CD4-positive, alpha-beta T cell treated with Interleukin-2 at 100 ng/mL for 4 hours (primary cell): ENCODE results near the gene HOXC11.

Experiments used
- DNase-seq: peaks from one replicate; pipeline ENCODE4 v3.0.0-alpha.2; 2020; ENCODE audit warnings: low spot score

Gene HOXC11

DNA sequence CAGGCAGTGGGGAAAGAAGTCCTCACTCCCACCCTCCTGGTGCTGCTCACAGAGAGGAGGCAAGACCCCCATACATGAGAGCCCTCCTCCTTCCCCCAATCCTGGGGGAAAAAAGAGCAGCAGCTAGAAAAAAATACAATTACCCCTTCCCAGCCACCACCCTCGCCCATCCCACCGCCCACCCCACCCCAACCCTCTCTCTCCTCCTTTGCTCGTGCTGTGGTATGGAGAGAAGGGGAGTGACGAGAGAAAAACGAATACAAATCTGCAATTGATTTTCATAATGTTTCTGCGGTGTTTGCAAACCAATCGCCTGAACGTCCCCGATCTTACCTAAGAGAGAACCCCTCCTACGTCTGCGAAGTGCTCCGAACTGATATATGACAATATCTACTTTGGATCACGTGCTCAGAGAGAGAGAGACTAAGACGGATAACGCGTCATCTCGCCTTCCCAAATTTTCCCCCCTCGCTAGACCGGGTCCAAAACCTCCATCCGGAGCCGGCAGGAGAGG is at the start of gene HOXC11:
Gene HOXC11 (plus strand): TSS at position 405 of the 514 bp plus-strand sequence. CDS start 116 bp downstream, outside the sequence.
- DNase-seq = no peak

DNA sequence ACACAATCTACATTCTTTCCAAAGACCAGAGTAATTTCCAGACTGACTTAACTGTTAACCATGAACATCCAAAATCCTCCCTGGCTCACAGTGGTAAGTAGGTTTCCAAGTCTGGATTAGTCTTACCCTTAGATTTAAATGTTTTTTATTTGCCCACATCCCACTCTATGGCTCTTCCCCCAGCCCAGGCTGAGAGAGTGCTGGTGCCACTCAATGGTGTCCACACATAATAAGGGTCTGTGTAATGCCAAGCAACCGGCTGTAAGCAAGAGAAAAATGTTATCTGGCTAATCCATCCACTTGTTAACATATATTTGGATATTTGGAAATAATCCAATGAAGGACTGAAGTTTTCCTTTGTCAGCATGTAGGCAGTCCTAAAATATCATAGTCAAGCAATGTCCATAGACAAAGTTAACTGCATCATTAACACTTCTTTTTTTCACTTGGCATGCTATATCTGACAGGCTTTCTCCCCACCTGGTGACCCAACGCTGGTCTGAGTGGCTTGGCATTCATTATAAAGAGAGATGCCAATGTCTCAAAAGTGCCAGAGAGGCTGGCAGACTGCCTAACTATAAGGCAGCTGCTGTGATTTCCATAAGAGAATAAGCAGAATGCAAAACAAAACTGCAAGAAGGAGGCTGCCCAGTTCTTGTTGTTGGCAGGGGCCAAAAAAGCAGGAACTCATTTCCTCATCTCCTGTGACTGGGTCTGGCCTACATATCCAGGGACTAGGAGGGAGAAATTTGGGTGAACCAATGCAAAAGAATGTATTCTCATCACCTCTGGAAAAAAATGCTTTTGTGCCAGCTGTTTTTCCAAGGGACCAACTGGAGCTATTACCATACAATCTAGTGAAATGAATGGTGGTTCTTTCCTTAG is 48.2 kb upstream of the HOXC11 start:
- DNase-seq = no peak

DNA sequence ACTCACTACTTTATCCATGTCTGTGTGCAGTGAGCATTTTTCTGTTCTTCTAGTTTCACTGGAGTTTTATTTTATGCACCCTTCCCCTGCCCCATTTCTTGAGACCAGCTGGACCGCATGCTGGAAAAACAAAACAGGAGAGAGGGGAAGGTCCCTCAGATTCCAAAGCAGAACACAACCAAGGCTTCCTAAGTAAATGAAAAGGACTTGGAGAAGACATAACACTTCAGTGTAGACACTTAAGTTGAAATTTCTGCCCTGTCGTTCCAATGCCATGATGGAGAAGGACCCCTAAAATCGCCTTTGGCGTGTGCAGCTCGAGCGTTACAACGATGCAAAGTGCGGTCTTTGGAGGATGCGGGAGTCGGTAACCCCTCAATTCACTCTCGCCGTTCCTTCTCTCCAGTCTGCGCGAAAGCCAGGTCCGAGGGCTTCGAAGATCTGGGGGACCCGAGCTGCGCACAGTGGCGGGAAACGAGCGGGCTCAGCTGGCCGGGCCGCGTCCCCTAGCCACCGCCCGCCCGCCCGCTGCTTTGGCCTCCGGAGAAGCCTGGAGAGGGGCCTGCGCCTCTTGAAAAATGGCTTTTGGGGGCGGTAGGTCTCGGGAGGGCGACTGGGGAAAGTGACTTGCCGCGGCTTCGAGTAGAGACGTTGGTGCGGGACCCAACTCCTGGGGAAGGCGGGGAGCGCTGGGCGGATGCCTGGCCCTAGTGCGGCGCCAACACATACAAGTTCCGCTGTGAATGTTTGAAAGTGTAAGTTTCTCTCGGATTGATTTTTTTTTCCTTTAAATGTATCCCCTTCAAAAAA is 45.5 kb upstream of the HOXC11 start:
- DNase-seq = no peak

DNA sequence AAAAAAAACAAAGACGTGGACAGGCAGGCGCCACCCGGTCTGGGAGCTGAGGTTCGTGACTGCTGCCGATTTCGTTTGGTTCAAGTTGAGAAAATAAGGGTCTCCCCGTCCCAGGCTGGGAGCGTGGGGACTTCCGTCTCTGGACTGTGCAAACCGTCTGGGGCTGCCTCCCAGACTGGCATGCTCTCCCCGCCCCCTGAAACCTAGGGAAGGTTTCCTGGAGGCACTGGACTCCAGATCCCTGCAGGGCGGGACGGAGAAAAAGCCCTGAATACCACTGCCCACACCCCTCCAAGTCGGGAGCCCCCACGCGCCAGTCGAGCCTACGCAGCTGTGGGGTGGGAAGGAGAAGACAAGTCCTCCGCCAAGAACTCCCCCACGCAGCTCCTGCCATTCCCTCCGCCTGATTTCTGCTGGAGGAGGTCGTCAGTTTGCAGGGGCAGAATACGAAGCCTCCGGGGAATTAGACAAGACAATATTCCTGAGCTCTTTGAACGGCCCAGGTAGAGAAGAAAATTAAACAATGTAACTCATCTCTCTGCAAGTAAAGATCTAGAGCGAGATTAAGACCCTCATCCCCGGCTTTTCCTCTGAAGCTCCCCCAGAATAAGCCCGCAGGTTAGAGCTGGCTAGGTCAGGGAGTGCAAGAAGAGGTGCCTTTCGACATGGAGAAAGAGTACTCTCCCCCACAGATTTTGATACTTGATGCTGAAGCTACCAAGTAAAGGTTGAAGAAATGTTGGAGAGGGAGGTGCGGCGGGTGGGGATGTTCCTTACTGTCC is 44.7 kb upstream of the HOXC11 start:
- no peak for DNase-seq

DNA sequence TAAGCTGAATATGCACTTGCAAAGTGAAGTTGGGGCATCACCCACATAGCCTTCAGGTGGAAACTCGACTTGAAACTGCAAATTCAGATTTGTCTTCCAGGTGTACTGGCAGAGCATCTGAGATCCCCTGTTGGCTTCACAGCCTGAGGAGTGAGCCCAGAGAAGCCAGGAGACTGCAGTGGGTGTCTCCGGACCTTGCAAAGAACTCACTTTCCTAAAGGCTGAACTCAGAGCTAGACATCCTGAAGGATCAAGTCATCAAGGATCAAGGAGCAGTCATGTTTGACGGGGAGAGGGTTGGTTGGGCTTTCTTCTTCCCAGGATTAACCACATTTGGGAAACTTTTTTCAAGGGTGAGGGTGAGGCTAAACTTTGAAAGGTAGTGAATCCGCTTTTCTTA is 43.4 kb upstream of the HOXC11 start:
- DNase-seq = no peak

DNA sequence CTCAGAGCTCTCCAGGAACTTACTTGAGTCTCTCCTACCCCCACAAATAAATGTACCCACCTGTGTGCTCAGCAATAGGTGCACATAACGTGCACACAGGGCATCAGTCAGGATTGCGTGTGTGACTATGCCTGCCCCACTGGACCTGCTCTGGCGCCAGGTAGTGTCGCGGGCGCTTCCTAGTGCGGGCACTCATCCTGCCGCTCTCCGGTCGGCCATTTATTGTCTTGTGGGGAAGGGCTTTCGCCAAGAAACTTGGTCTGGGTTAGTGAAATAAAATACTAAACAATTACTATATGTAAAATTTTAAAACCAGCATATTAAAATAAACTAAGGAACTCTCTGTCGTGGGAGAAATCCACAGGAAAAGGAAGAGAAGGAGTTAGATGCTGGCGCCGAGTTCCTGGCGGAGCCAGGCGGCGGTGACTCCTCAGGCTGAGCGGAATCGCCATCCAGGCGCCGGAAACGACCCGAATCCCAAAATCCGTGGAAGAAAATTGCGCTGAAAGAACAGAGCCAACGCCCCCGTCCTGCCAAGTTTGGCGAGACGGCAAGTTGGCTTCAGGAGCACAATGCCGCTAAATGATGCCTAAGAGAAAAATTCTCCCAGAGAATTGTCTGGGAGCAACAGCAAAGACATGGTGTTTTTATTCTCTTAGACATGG is 42.2 kb upstream of the HOXC11 start:
- DNase-seq = no peak

DNA sequence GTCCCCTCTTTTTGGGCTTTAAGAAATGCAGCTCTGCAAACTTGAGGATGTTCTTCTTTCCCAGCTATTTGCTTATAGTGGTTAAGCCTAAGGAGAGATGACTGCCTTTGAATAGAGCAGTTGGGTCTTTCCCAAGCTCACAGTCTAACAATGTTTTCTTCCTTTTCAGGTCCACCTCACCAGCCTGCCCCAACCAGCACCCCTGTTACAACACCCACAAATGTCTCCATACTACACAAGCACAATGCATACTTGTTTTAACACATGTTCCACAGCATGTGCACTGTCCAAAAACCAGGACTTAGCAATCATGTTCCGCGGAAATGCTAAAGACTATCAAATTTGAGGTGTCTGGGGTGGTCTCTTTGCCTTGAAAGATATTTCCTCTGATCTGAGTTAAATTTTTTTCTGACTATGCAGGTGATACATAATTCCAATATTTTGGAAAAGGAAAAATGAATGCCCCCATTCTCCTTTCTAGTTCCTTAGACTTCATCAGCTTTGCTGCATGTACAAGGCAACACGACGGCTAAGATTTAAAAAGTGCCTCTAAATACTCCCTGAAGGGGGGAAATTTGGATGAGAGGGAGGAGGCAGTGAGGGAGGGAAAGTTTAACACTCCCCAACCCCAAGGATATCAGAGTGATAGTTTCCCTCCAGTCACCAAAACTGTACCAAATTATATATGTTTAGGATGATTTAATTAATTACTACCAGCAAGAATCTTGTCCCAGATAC is 40.9 kb upstream of the HOXC11 start:
- no peak for DNase-seq

DNA sequence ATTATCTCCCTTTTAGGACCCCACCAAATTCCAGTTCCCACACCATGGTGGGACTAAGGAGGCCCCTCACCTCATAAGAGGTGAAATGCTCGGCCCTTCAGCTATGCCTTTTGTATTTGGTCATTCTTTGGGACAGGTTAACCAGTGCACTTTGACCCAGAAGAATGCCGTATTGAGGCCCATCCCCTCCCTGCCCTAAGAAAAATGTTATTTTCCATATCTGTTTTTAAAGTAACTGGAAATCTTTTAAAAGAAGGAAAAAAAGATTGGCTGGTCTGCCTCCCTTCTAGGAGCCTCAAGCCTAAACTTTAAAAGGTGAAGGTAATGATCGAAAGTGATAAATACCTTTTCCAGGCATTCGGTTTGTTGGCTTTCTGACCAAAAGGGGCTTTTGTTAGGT is 40.0 kb upstream of the HOXC11 start:
- DNase-seq = no peak

DNA sequence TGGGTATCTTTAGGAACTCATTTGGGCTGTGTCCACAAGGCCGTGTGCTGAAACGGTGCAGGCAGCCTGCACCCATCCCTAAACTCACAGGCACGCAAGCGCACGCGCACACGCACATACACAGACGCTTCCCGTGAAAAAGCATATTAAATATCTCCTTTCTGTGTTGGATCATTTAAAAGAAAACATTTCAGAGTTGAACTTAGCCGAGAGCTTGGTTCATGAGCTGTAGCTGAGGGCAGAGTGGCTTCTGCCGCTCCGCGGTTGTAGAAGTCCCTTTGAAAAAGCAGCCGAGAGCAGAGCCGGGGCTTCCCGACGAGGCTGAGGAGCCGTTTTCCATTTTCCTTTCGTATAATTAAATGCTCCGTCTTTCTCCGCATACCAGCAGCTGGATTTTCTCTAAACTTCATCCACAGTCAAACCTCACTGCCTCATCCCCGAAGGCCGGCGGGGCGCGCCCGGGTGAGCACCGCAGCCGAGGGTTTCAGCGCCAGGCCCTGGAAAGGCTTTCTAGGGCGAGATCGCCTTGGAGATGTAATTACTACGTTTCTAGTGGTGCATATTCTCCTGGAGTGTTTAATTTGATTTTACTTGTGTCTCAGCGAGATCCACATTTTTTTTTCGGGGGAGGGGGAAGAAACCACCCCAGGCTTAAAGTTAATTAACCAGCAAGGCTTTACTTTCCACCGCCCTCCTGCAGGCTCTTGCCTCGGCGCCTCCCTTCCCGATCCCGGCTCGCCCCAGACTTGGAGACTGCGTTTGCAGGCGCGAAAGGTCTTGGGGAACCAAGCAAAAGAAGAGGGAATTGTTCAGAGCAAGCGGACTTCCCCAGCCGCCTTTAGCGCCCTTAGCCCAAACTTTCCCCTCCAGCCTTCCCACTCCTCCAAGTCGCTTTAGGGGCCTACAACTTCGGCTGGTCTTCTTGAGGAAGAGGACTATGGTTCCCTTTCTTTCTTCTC is 37.3 kb upstream of the HOXC11 start:
- DNase-seq = no peak

DNA sequence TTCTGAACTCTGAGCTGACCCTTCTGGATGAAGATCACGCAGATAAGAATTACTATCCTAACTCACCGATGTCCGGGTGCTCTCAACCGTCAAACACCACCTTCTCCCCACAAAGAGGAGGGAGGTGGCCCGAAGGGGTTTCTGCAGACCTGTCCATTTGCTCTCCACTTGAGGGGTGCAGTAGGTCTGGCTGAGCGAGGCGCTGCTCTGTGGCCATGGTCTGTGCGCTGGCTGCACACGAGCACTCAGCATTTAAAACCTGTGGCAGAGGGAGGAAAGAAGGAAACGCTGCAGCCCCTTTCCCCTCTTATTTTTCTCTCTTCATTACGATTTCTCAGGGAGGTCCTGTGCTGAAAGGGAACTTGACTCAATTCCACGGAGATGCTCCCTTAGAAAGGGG is 35.8 kb upstream of the HOXC11 start:
- no peak for DNase-seq

DNA sequence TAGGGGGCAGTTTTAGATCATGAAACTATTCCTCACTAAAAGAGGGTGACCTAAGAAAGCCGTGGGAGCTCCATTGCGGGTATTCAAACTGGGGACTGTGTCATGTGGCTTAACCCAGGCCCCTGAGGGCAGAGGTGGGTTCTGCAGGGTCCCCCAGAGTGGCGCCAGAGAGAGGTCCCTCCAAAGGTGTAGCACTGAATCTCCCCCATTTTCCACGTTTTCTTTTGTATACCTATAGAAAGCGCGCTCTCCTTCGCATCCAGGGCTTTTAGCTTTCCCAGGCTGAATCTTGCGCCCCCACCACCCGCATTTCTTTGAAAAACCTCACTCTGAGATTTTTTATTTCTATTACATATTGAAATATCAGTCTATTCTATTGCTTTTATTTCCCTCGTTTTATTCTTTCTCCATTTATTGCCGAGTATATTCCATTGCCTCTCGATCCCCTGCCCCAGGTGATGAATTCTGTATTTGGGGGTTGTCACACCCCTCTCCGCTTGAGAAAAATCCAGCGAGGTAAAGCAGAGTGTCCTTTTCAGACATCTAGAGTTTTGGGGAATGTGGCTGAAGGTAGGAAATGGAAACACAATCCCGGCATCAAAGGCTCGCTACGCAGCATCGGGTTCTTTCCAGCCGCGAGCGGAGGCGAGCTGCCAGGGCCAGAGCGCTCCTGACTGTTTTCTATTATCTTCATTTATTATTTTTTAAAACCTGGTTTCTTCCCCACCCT is 35.2 kb upstream of the HOXC11 start:
- no peak for DNase-seq

DNA sequence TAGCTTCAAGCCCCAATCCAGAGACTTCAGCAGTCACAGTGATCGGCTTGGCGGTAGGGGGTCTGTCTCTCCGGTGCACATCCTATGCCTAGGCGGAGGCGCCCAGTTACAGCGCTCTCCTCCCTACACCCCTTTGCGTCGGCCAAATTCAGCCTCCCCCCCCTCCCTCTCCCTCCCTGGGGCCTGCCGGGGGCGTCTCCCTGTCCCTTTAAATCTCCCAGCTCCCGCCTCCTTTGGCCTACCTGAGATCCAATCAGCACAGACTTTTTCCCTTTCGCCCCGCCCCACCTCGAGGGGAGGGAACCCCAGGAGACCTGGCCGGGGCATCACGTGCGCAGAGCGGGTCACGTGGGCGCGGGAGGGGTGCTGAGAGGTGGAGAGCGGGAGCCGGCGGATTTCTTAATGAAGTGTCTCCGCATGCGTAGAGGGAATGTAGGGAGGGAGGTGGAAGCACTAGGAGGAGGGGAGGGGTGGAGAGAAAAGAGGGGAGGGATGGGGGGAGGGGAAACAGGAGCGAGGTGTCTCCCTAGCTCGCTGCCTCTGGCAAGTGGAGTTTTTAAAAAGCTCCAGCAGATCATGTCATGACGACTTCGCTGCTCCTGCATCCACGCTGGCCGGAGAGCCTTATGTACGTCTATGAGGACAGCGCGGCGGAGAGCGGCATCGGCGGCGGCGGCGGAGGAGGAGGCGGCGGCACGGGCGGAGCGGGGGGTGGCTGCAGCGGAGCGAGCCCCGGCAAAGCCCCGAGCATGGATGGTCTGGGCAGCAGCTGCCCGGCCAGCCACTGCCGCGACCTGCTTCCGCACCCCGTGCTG is 34.4 kb upstream of the HOXC11 start, which contains the start of gene HOXC13:
Gene HOXC13 (plus strand): TSS at position 506 of the 815 bp plus-strand sequence. CDS start 76 bp downstream, at position 582.
- no peak for DNase-seq

DNA sequence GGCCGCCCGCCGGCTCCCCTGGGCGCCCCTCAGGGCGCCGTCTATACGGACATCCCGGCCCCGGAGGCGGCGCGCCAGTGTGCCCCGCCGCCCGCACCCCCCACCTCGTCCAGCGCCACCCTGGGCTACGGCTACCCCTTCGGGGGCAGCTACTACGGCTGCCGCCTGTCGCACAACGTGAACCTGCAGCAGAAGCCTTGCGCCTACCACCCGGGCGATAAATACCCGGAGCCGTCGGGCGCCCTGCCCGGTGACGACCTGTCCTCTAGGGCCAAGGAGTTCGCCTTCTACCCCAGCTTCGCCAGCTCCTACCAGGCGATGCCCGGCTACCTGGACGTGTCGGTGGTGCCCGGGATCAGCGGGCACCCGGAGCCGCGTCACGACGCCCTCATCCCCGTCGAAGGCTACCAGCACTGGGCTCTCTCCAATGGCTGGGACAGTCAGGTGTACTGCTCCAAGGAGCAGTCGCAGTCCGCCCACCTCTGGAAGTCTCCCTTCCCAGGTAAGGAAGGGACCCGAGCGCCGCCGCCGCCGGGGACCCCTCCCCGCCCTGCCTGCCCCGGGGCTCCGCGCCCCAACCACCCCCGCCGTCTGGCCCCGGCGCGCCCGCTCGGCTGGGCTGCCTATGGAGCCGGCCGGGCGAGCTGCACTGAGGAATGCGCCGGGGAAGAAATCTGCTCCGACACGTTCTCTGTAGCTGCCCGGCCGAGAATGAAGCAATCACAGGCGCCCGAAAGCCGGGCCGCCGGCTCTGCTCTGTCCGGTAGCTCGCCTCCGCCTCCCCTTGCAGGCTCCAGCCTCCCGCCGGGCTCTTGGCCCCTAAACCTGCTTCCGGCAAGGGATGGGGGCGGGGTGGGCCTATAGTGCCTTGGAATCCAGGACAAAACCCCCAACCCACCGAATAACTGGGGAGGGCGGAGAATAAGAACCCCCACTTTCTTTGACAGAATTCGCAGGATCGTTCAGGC is 33.5 kb upstream of the HOXC11 start:
- DNase-seq = no peak

DNA sequence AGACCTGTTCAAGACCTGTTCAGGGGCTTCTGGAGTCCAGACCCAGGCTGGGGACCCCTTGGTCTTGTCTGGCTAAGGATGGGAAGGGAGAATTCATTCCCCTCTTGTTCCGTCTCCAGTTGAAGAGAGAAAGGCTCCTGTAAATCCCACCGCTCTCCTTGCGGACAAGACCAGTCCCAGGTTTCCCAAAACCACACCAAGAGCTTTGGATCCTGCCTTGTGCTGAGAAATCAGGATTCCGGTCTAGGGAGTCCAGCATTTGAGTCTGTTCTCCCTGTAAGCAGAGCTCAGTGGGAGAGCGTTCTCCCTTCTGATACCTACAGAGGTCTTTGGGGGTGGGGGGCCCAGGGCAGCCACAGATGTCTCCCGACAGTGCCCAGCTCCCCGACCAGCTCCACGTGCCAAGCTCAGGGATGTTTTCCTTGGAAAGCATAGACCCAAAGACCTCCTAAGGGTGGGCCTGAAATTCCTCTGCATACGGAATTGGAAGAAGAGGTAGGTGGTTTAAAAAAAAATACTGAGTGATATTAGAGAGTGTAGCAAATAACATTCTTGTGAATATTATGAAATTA is 32.4 kb upstream of the HOXC11 start:
- DNase-seq = no peak

DNA sequence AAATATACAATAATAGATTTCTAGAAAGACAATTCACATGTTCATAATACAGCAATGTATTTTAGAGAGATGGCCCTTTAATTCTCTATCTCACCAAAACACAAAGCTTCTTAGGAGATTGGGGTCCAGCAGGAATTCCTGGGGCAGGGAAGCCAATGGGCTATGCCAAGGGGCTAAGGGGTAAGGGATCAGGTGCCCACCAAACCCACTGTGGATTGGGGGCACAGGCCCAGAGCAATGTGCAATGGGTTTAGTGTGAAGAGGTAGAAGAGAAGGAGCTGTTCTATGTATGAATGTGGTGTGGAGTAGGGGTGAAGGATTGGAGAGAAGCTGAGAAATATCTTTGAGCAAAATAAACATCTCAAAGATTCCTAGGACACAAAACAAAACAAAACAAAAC is 31.7 kb upstream of the HOXC11 start:
- DNase-seq = no peak

DNA sequence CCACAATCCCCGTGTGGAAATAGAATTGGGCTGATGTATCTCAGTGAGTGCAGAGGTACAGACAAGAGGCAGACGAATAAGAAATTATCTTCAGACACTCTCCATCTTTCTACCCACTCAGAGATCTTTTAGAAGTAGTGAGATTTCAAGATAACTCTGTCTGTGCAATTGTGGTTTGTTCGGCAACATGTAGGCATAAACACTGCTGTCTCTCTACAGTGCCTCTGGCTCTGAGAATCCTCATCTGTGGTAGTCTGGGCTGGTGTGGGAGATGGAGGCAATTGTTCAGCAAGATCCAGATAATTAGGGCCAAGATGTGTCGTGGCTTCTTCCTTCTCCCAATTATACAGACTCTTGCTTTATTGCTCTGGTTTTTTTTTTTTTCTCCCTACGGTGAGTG is 31.2 kb upstream of the HOXC11 start:
- DNase-seq = no peak
